CD4-positive, alpha-beta T cell treated with Interferon gamma for 1 hour (primary cell): Measurements from ENCODE around the gene CNBD2.
"Not testable (repeated sequence)": the region's sequence is repeated elsewhere in the genome, so short reads cannot be mapped to it uniquely, and the experiment has no call there.

Source experiments
- DNase-seq: peaks from one replicate; pipeline ENCODE4 v3.0.0-alpha.2; 2020

CNBD2 gene

GRCh38 chr20:36028106-36028808 lies 59.9 kb downstream of the CNBD2 start:
- no peak for DNase-seq

DNA sequence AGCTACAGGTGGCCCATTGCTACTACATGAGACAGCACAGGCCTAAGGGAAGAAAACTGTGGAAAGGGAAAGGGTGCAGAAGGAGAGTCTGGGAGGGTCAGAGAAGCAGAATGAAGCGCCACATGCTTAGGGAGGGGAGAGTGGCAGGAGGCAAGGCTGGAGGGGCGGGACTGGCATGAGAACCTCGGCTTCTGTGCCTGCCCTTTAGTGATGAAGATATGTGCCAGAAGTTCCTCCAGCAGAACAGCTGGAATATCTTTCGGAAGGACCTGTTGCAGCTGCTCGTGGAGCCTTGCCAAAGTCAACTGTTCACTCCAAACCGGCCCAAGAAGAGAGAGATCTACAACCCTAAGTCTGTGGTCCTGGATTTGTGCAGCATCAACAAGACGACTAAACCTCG lies 61.8 kb downstream of the CNBD2 start:
- no peak for DNase-seq

- no peak for DNase-seq
These were observed 63.4 kb downstream of the CNBD2 start for GRCh38 chr20:36031806-36032205.

GRCh38 chr20:36034875-36035274 lies 66.5 kb downstream of the CNBD2 start:
- DNase-seq = no peak

DNA sequence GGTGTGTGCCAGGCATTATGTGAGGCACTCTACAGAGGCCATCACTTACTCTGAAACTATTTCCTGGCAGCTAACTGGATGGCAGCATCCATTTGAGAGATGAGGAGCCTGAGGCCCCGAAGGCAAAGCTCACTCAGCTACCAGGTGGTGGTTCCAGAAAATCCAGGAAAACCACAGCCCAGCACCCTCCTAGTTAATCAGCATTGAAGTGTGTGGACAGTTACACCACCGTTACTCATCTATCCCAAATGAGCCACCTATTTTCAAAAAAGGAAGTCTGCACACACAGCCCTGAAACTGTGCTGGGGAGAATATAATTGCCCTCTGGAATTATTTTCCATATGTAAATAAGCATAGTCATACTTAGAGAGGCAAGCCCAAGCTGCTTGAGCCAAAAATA lies 67.4 kb downstream of the CNBD2 start:
- DNase-seq = no peak

DNA sequence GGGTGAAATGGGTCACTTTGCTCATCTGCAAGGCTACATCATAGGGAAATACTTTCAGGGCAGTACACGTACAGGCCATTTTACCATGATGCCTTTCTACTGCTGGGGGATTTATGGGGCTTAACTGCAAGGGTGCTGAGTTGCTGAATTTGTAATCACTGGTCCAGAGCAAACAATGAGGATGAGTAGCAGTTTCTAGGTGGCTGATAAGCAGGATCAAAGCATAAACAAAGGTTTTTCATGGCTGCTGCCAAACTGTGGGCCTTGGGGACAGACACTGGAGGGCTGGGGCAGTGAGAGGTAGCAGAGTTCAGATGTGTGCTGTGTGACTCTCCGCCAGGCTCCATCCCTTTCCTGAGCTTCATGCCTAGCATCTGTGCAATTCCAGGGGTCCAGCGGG lies 68.3 kb downstream of the CNBD2 start:
- DNase-seq = no peak

- DNase-seq = no peak
These were observed 72.2 kb downstream of the CNBD2 start for GRCh38 chr20:36040571-36040970.

- no peak for DNase-seq
These were observed 75.1 kb downstream of the CNBD2 start for GRCh38 chr20:36043441-36043840.

GRCh38 chr20:36043892-36044515 lies 75.6 kb downstream of the CNBD2 start:
- no peak for DNase-seq

- DNase-seq = no peak
These were observed 77.0 kb downstream of the CNBD2 start for GRCh38 chr20:36045373-36045714.

- not testable (repeated sequence) for DNase-seq
These were observed 77.8 kb downstream of the CNBD2 start for GRCh38 chr20:36046073-36046798.

GRCh38 chr20:36049408-36049807 lies 81.0 kb downstream of the CNBD2 start:
- DNase-seq = not testable (repeated sequence)

- peak; percentile 89 for DNase-seq
These were observed 82.3 kb downstream of the CNBD2 start for GRCh38 chr20:36050436-36051317.

- no peak for DNase-seq
These were observed 83.1 kb downstream of the CNBD2 start for GRCh38 chr20:36051318-36052116.

DNA sequence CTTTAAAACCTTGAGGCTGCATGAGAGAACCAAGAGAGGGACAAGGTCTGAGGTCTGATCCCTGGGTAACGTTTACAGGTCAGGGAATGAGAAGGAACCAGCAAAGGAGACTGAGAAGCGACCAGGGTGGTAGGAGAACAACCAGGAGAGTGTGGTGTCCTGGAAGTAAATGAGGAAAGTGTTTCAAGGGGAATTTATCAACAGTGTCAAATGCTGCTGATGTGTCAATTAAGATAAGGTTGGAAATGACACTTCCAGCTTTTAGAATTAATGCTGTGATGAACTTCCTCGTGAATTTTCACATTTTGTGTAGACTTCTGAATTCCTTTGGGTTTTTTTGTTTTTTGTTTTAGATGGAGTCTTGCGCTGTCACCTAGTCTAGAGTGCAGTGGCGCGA lies 83.7 kb downstream of the CNBD2 start:
- DNase-seq = no peak

GRCh38 chr20:36053863-36054518 lies 85.6 kb downstream of the CNBD2 start:
- DNase-seq = not testable (repeated sequence)

DNA sequence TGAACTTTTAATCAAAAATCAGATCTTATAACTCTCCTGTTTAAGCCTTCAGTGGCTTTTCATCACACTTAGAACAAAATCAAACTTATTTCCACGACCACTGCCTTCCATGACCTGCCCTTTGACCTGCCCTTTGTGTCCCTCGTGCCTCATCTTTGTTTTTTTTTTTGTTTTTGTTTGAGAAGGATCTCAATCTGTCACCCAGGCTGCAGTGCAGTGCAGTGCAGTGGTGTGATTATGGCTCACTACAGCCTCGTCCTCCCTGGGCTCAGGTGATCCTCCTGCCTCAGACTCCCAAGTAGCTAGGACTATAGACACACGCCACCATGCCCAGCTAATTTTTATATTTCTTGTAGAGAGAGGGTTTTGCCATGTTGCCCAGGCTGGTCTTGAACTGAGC lies 86.8 kb downstream of the CNBD2 start:
- no peak for DNase-seq

GRCh38 chr20:36060676-36061075 lies 92.3 kb downstream of the CNBD2 start:
- DNase-seq = no peak

GRCh38 chr20:36061754-36062153 lies 93.4 kb downstream of the CNBD2 start:
- no peak for DNase-seq

- DNase-seq = no peak
These were observed 94.4 kb downstream of the CNBD2 start for GRCh38 chr20:36062799-36063198.

DNA sequence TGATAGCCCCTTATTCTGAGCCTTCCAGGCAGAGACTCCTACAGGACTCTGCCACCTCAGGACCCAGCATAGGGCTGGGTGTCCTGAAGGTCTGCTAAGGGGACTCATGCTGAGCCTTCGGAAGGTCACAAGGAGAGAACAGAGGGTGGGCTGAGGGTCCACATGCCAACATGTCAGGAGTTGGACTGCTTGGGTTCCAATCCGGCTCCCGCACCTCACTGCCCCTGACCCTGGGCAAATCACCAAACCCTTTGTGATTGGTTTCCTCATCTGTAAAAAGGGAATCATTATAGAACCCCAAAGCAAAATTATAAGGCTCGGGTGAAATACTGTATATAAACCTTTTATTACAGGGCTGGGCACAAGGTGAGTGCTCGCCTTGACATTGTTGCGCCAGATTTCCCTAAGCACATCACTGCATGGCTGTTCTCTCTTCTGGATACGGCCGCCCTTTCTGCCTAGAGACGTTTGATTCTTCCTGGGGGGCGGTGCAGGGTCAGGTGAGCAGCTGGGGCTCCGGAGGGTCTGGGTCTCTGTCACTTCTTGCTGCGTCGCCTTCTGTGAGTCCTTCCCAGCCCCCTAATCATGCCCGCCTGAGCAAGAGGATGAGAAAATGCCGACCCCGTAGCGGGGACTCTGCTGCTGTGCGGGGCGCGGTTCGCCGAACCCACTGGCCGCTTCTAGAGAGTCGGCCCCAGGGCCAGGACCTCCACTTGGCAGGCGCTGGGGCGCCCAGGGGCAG lies 95.7 kb downstream of the CNBD2 start:
- DNase-seq = no peak
